Aorta (tissue), 5 donors: ENCODE data around the gene GRB10. TPM values are rescaled to one million over a fixed set of nuclear protein-coding genes. Genes with fewer than 3 reads are reported as not detected.

ENCODE experiments used
- ATAC-seq: fragments of 200-7000 bp; cut with Tn5 transposase; one replicate; pipeline ENCODE4 v1.9.1; 2022; ENCODE audit warnings: moderate library complexity; ENCODE audit not compliant: low FRiP score
- DNase-seq, 2 donors: peaks; one replicate each; pipeline ENCODE4 v3.0.0-alpha.2; 2020
- H3K27ac ChIP-seq, 2 donors: one replicate each; pipeline ENCODE4 v1.5.1; 2013; ENCODE audit warnings: low read length in 2 of 2, mild to moderate bottlenecking in 2 of 2, moderate library complexity in 2 of 2, control low read depth in 1 of 2, inconsistent platforms in 1 of 2, low read depth in 1 of 2
- H3K27me3 ChIP-seq, 2 donors: one replicate each; pipeline ENCODE4 v1.6.1; 2013; ENCODE audit warnings: control low read depth in 1 of 2, low read length in 1 of 2, mild to moderate bottlenecking in 1 of 2, moderate library complexity in 1 of 2; ENCODE audit not compliant: insufficient read depth in 2 of 2, control insufficient read depth in 1 of 2
- H3K36me3 ChIP-seq, 2 donors: one replicate each; pipeline ENCODE4 v1.6.1; 2013; ENCODE audit warnings: control low read depth in 1 of 2, low read length in 1 of 2, mild to moderate bottlenecking in 1 of 2; ENCODE audit not compliant: insufficient read depth in 2 of 2, control insufficient read depth in 1 of 2
- H3K4me1 ChIP-seq, 2 donors: one replicate each; pipeline ENCODE4 v1.6.1; 2013; ENCODE audit warnings: low read length in 2 of 2, control low read depth in 1 of 2, mild to moderate bottlenecking in 1 of 2, moderate library complexity in 1 of 2; ENCODE audit not compliant: insufficient read depth in 2 of 2, control insufficient read depth in 1 of 2
- H3K4me3 ChIP-seq, 2 donors: one replicate each; pipeline ENCODE4 v1.5.1; 2013; ENCODE audit warnings: low read length in 2 of 2, control low read depth in 1 of 2, mild to moderate bottlenecking in 1 of 2
- H3K9me3 ChIP-seq: one replicate; pipeline ENCODE4 v1.6.1; 2013; ENCODE audit warnings: mild to moderate bottlenecking, low read length; ENCODE audit not compliant: control insufficient read depth
- WGBS, 2 donors: extraction: QIAGEN DNeasy Blood & Tissue Kit; methylation state at CpG; one replicate each; pipeline ENCODE4 v1.1.7; 2013; 5-methylcytosine and 5-hydroxymethylcytosine counted together
- intact Hi-C, 2 donors: fragments of 100-400 bp; cut with DNase I; formaldehyde crosslinking; loops; one replicate each; pipeline versions ENCODE4 v1.14.2 to v1.15.0; 2022
- polyA plus RNA-seq, 2 donors: library from polyadenylated mRNA; stranded (reverse); fragments of 200-250 nt; gene quantifications; one replicate each; pipeline ENCODE4 v1.2.3, GENCODE V29; 2013
- total RNA-seq, 2 donors: library from RNA; stranded (reverse); fragmentation: NEBNext Ultra II Directional; extraction: Animal tissue kit (Norgen Biotek cat#: 25700); gene quantifications; one replicate each; pipeline ENCODE4 v1.2.1, GENCODE V29; 2021
- donor health status: healthy with polysubstance abuse.
- donor health status: Bipolar disorder and iron deficiency.
- donor health status: DM: no; HTN: no; CAD: no.
- donor health status: DM: no; HTN: no; CAD: no.
- donor health status: DM: yes; HTN: yes; CAD: no.

Gene GRB10
- total and polyA plus RNA-seq, 4 donors, result 11.8 to 108 (median 63.8) TPM

- intact Hi-C loops, result loop anchor here in 1 of 2 donors (5.0 kb wide), 1 partner anchor 62 kb away; no protein-coding TSS in a partner anchor
- H3K4me1 ChIP-seq, result peaks cover 2 to 12% of the 10 kb centered on the region in 2 donors
- 79 to 81% methylated on average over 2 of the region's 2 CpGs for WGBS, 2 donors
- no peak overlapping the region for H3K27ac ChIP-seq
- H3K36me3 ChIP-seq, result no peaks in the 10 kb centered on the region
- ATAC-seq, result no peak
- H3K27me3 ChIP-seq, result no peaks in the 10 kb centered on the region
- no peak for DNase-seq
- H3K9me3 ChIP-seq, result no peaks in the 10 kb centered on the region
- H3K4me3 ChIP-seq, result no peak overlapping the region
These were observed 63.8 kb downstream of the GRB10 start for GRCh38 chr7:50718876-50719275.

GRCh38 chr7:50718311-50718710 is 64.4 kb downstream of the GRB10 start:
- H3K27me3 ChIP-seq, result no peaks in the 10 kb centered on the region
- intact Hi-C loops, result loop anchor here in 1 of 2 donors (5.0 kb wide), 1 partner anchor 61 kb away; no protein-coding TSS in a partner anchor
- H3K36me3 ChIP-seq, result no peaks in the 10 kb centered on the region
- H3K9me3 ChIP-seq, result no peaks in the 10 kb centered on the region
- DNase-seq, result no peak
- no peak for ATAC-seq
- no peak overlapping the region for H3K4me3 ChIP-seq
- H3K27ac ChIP-seq, result no peak overlapping the region
- H3K4me1 ChIP-seq, result peaks cover 2 to 12% of the 10 kb centered on the region in 2 donors
- WGBS, 2 donors, result 48 to 50% methylated on average over 6 of the region's 6 CpGs

- Histone ChIP-seq H3K27me3 (no peaks in the 10 kb centered on the region), H3K4me1 (peaks cover 4 to 12% of the 10 kb centered on the region in 2 donors), H3K27ac (peak overlapping the region in 1 of 2 donors; percentile 22), H3K4me3 (no peak overlapping the region), H3K9me3 (no peaks in the 10 kb centered on the region), H3K36me3 (no peaks in the 10 kb centered on the region)
- DNase-seq, result no peak
- ATAC-seq, result no peak
- intact Hi-C loops, result loop anchor here in 1 of 2 donors (5.0 kb wide), 1 partner anchor 60 kb away; no protein-coding TSS in a partner anchor
- 55 to 56% methylated on average over 4 of the region's 4 CpGs for WGBS, 2 donors
These were observed 65.5 kb downstream of the GRB10 start for GRCh38 chr7:50717181-50717580.

GRCh38 chr7:50714857-50715256 is 67.8 kb downstream of the GRB10 start:
- ATAC-seq, result no peak
- Histone ChIP-seq H3K9me3 (no peaks in the 10 kb centered on the region), H3K27me3 (no peaks in the 10 kb centered on the region), H3K4me3 (no peak overlapping the region), H3K27ac (peak overlapping the region in 1 of 2 donors; percentile 14), H3K36me3 (no peaks in the 10 kb centered on the region), H3K4me1 (peaks cover 4 to 12% of the 10 kb centered on the region in 2 donors)
- intact Hi-C loops, result loop anchor here in 1 of 2 donors (5.0 kb wide), 1 partner anchor 58 kb away; no protein-coding TSS in a partner anchor
- 76 to 83% methylated on average over 4 of the region's 4 CpGs for WGBS, 2 donors
- DNase-seq, result no peak

GRCh38 chr7:50713123-50713965 is 69.4 kb downstream of the GRB10 start:
- Histone ChIP-seq H3K9me3 (no peaks in the 10 kb centered on the region), H3K4me3 (no peak overlapping the region), H3K27me3 (no peaks in the 10 kb centered on the region), H3K36me3 (no peaks in the 10 kb centered on the region), H3K4me1 (peaks cover 4 to 12% of the 10 kb centered on the region in 2 donors), H3K27ac (peak overlapping the region in 1 of 2 donors; percentile 67)
- 43 to 47% methylated on average over 5 of the region's 5 CpGs for WGBS, 2 donors
- intact Hi-C loops, result no loop called here
- no peak for DNase-seq
- no peak for ATAC-seq

GRCh38 chr7:50712252-50713122 is 70.2 kb downstream of the GRB10 start:
- Histone ChIP-seq H3K9me3 (no peaks in the 10 kb centered on the region), H3K27me3 (no peaks in the 10 kb centered on the region), H3K36me3 (no peaks in the 10 kb centered on the region), H3K4me1 (peaks cover 4 to 11% of the 10 kb centered on the region in 2 donors), H3K27ac (peak overlapping the region in 1 of 2 donors; percentile 67), H3K4me3 (no peak overlapping the region)
- DNase-seq (no peak), ATAC-seq (no peak)
- 2 to 4% methylated on average over 3 of the region's 3 CpGs for WGBS, 2 donors
- intact Hi-C loops, result no loop called here

- ATAC-seq (no peak), DNase-seq (peak in 1 of 2 donors; percentile 62)
- peak overlapping the region in 1 of 2 donors; percentile 11 for H3K27ac ChIP-seq
- intact Hi-C loops, result no loop called here
- no peak overlapping the region for H3K4me3 ChIP-seq
- no peaks in the 10 kb centered on the region for H3K27me3 ChIP-seq
- no peaks in the 10 kb centered on the region for H3K9me3 ChIP-seq
- H3K36me3 ChIP-seq, result no peaks in the 10 kb centered on the region
- H3K4me1 ChIP-seq, result peaks cover 2 to 3% of the 10 kb centered on the region in 2 donors
- 47% methylated on average over 14 of the region's 14 CpGs for WGBS, 2 donors
These were observed 71.2 kb downstream of the GRB10 start for GRCh38 chr7:50711271-50712175.
